ENCODE results near the gene COPS6.
"Not testable (repeated sequence)": the region's sequence is repeated elsewhere in the genome, so short reads cannot be mapped to it uniquely, and the experiment has no call there.

Gene COPS6

DNA sequence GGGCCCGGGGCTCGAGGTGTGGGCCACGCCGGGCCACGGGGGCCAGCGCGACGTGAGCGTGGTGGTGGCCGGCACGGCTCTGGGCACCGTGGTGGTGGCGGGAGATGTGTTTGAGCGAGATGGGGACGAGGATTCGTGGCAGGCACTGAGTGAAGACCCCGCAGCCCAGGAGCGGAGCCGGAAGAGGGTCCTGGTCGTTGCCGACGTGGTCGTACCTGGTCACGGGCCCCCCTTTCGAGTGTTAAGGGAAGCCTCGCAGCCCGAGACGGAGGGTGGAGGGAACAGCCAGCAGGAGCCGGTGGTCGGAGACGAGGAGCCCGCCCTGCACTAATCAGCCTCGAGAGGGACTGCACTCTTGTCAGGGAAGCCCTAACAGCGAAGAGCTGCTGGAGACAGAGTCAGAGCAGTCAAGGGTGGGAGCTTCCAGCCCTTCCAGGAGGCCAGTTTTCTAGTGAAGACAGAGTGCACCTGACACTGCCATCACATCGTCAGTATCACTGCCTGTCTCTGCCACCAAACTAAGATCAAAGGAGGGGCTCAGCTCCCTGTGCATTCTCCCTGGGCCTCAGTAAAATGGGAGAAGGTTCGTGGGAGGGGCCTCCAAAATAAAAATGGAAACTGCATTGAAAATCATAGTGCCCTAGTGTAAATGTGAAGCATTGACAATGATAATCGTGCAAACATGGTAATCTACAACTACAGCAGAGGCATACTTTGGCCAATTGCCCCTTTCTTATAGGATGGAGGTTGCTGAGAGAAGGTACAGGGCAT lies 39.3 kb downstream of the COPS6 start:
- Histone ChIP-seq H3K9ac (ENCODE audit: low read length) (peak overlapping the region; percentile 84), H3K79me2 (ENCODE audit: insufficient read depth, low read length) (no peaks in the 10 kb centered on the region), H3F3A (ENCODE audit: insufficient read depth, low read length) (no peaks in the 10 kb centered on the region), H3K4me3 (ENCODE audit: low read depth, low read length, poor library complexity, severe bottlenecking) (peak overlapping the region; percentile 70), H3K9me3 (ENCODE audit: low read length) (no peaks in the 10 kb centered on the region), H3K9me2 (ENCODE audit: low read depth, low read length) (no peaks in the 10 kb centered on the region), H3K27me3 (ENCODE audit: insufficient read depth, low read length) (no peaks in the 10 kb centered on the region), H3K27ac (ENCODE audit: low read depth, low read length, poor library complexity, severe bottlenecking) (no peak overlapping the region), H3K4me2 (ENCODE audit: low read length) (peak overlapping the region; percentile 70), H3K36me3 (ENCODE audit: insufficient read depth, low read length) (peaks cover 18% of the 10 kb centered on the region; the same call in 1 of the 2 replicates), H4K20me1 (ENCODE audit: insufficient read depth, low read length) (no peaks in the 10 kb centered on the region), H2AFZ (ENCODE audit: low read length) (no peak overlapping the region), H3K4me1 (ENCODE audit: insufficient read depth, low read length, severe bottlenecking) (peaks cover 32% of the 10 kb centered on the region)
- TF ChIP-seq, protein P1, sequence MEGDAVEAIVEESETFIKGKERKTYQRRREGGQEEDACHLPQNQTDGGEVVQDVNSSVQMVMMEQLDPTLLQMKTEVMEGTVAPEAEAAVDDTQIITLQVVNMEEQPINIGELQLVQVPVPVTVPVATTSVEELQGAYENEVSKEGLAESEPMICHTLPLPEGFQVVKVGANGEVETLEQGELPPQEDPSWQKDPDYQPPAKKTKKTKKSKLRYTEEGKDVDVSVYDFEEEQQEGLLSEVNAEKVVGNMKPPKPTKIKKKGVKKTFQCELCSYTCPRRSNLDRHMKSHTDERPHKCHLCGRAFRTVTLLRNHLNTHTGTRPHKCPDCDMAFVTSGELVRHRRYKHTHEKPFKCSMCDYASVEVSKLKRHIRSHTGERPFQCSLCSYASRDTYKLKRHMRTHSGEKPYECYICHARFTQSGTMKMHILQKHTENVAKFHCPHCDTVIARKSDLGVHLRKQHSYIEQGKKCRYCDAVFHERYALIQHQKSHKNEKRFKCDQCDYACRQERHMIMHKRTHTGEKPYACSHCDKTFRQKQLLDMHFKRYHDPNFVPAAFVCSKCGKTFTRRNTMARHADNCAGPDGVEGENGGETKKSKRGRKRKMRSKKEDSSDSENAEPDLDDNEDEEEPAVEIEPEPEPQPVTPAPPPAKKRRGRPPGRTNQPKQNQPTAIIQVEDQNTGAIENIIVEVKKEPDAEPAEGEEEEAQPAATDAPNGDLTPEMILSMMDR (IDR thresholded peaks at IDR 0.05; ENCODE audit: low read length) = no peak
- no peak for TF ChIP-seq EZH2 (IDR thresholded peaks at IDR 0.05; ENCODE audit: borderline replicate concordance, low read length)

DNA sequence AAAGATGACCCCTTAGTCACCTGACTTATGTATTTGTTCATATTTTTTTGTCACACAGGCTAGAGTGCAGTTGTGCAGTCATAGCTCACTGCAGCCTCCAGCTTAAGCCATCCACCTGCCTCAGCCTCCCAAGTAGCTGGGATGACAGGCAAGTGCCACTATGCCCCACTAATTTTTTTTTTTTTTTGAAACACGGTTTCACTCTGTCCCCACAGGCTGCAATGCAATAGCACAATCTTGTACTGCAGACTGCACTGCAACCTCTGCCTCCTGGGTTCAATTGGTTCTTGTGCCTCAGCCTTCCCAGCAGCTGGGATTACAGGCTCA lies 39.8 kb downstream of the COPS6 start:
- Histone ChIP-seq H3K4me2 (ENCODE audit: low read length) (no peak overlapping the region), H3F3A (ENCODE audit: insufficient read depth, low read length) (no peaks in the 10 kb centered on the region), H3K9me3 (ENCODE audit: low read length) (no peaks in the 10 kb centered on the region), H3K79me2 (ENCODE audit: insufficient read depth, low read length) (no peaks in the 10 kb centered on the region), H3K36me3 (ENCODE audit: insufficient read depth, low read length) (peaks cover 18% of the 10 kb centered on the region; the same call in 1 of the 2 replicates), H3K9ac (ENCODE audit: low read length) (no peak overlapping the region; the same call in 1 of the 2 replicates), H3K27me3 (ENCODE audit: insufficient read depth, low read length) (no peaks in the 10 kb centered on the region), H3K27ac (ENCODE audit: low read depth, low read length, poor library complexity, severe bottlenecking) (no peak overlapping the region), H4K20me1 (ENCODE audit: insufficient read depth, low read length) (no peaks in the 10 kb centered on the region), H3K4me3 (ENCODE audit: low read depth, low read length, poor library complexity, severe bottlenecking) (no peak overlapping the region), H2AFZ (ENCODE audit: low read length) (no peak overlapping the region), H3K4me1 (ENCODE audit: insufficient read depth, low read length, severe bottlenecking) (peaks cover 32% of the 10 kb centered on the region), H3K9me2 (ENCODE audit: low read depth, low read length) (no peaks in the 10 kb centered on the region)
- TF ChIP-seq, protein P1 (IDR thresholded peaks at IDR 0.05; ENCODE audit: low read length) = no peak
- TF ChIP-seq EZH2 (IDR thresholded peaks at IDR 0.05; ENCODE audit: borderline replicate concordance, low read length) = no peak

DNA sequence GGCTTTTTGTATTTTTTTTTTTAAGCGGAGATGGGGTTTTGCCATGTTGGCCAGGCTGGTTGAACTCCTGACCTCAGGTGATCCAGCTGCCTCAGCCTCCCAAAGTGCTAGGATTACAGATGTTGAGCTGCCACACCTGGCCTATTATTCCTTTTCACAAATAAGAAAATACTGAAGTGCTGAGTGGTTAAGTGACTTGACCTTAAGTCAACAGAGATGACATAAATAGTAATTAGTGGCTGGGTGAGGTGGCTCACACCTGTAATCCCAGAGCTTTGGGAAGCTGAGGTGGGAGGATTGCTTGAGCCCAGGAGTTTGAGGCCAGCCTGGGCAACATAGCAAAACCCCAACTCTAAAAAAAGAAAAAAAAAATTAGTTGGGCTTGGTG lies 41.4 kb downstream of the COPS6 start:
- not testable (repeated sequence) for H3K79me2 ChIP-seq (ENCODE audit: insufficient read depth, low read length); H3K36me3 ChIP-seq (ENCODE audit: insufficient read depth, low read length); H3F3A ChIP-seq (ENCODE audit: insufficient read depth, low read length); H3K4me2 ChIP-seq (ENCODE audit: low read length); H3K27ac ChIP-seq (ENCODE audit: low read depth, low read length, poor library complexity, severe bottlenecking); H2AFZ ChIP-seq (ENCODE audit: low read length); H4K20me1 ChIP-seq (ENCODE audit: insufficient read depth, low read length); H3K9me2 ChIP-seq (ENCODE audit: low read depth, low read length); H3K9me3 ChIP-seq (ENCODE audit: low read length); H3K4me3 ChIP-seq (ENCODE audit: low read depth, low read length, poor library complexity, severe bottlenecking); H3K9ac ChIP-seq (ENCODE audit: low read length); H3K27me3 ChIP-seq (ENCODE audit: insufficient read depth, low read length)
- peaks cover 24% of the 10 kb centered on the region for H3K4me1 ChIP-seq (ENCODE audit: insufficient read depth, low read length, severe bottlenecking)

Measured in OCI-LY1 (cell line).